Astrocyte of the hippocampus (primary cell): ENCODE measurements around the gene SERPINB13.
"Not testable (repeated sequence)": the region's sequence is repeated elsewhere in the genome, so short reads cannot be mapped to it uniquely, and the experiment has no call there.

Source experiments
- DNase-seq: peaks from one replicate; pipeline ENCODE4 v3.0.0; 2011; ENCODE audit warnings: low read depth, low spot score

SERPINB13 gene

GRCh38 chr18:63590373-63590772 lies 3.2 kb downstream of the SERPINB13 start:
- DNase-seq, result no peak

- no peak for DNase-seq
Measured at GRCh38 chr18:63590966-63591695, 4.0 kb downstream of the SERPINB13 start.

- DNase-seq, result no peak
Measured at GRCh38 chr18:63591725-63592124, 4.6 kb downstream of the SERPINB13 start.

- DNase-seq, result no peak
Measured at GRCh38 chr18:63592471-63592870, 5.3 kb downstream of the SERPINB13 start.

- no peak for DNase-seq
Measured at GRCh38 chr18:63596964-63597363, 9.8 kb downstream of the SERPINB13 start.

- no peak for DNase-seq
Measured at GRCh38 chr18:63603355-63603754, 16.2 kb downstream of the SERPINB13 start.

- no peak for DNase-seq
Measured at GRCh38 chr18:63603772-63604171, 16.6 kb downstream of the SERPINB13 start.

- DNase-seq, result no peak
Measured at GRCh38 chr18:63604791-63605567, 17.8 kb downstream of the SERPINB13 start.

- no peak for DNase-seq
Measured at GRCh38 chr18:63606526-63606925, 19.4 kb downstream of the SERPINB13 start.

- no peak for DNase-seq
Measured at GRCh38 chr18:63613420-63613819, 26.3 kb downstream of the SERPINB13 start.

GRCh38 chr18:63617049-63617914 lies 30.1 kb downstream of the SERPINB13 start:
- DNase-seq, result no peak

- DNase-seq, result no peak
Measured at GRCh38 chr18:63617915-63618234, 30.7 kb downstream of the SERPINB13 start.

GRCh38 chr18:63619661-63620060 lies 32.5 kb downstream of the SERPINB13 start:
- no peak for DNase-seq

- DNase-seq, result no peak
Measured at GRCh38 chr18:63624863-63625262, 37.7 kb downstream of the SERPINB13 start.

- DNase-seq, result no peak
Measured at GRCh38 chr18:63626431-63626830, 39.3 kb downstream of the SERPINB13 start.

- DNase-seq, result no peak
Measured at GRCh38 chr18:63627819-63628218, 40.7 kb downstream of the SERPINB13 start.

GRCh38 chr18:63637703-63638102 lies 50.6 kb downstream of the SERPINB13 start:
- no peak for DNase-seq

- DNase-seq, result not testable (repeated sequence)
Measured at GRCh38 chr18:63641157-63641680, 54.1 kb downstream of the SERPINB13 start.

- not testable (repeated sequence) for DNase-seq
Measured at GRCh38 chr18:63642668-63643356, 55.7 kb downstream of the SERPINB13 start.

- not testable (repeated sequence) for DNase-seq
Measured at GRCh38 chr18:63644142-63644541, 57.0 kb downstream of the SERPINB13 start, which contains the start of gene SERPINB4. SERPINB4 (minus strand) TSS chr18:63644256; CDS start chr18:63643577, 679 bp downstream.

GRCh38 chr18:63644694-63645093 lies 57.6 kb downstream of the SERPINB13 start:
- DNase-seq, result not testable (repeated sequence)
